Activated T-cell treated with anti-CD3 and anti-CD28 coated beads for 48 hours (primary cell): ENCODE measurements around the gene TXN2.
"Not testable (repeated sequence)": the region's sequence is repeated elsewhere in the genome, so short reads cannot be mapped to it uniquely, and the experiment has no call there.

ENCODE experiments used
- DNase-seq: peaks from one replicate; pipeline ENCODE4 v3.0.0-alpha.2; 2020; ENCODE audit warnings: low read depth

Gene TXN2

GRCh38 chr22:36455571-36456463 lies 25.6 kb downstream of the TXN2 start:
- DNase-seq: no peak

GRCh38 chr22:36454916-36455570 lies 26.4 kb downstream of the TXN2 start:
- peak; percentile 97 for DNase-seq

GRCh38 chr22:36453855-36454378 lies 27.5 kb downstream of the TXN2 start:
- no peak for DNase-seq

GRCh38 chr22:36452978-36453607 lies 28.3 kb downstream of the TXN2 start:
- DNase-seq: not testable (repeated sequence)

- DNase-seq: no peak
Measured at GRCh38 chr22:36452250-36452977, 29.0 kb downstream of the TXN2 start.

GRCh38 chr22:36450923-36451322 lies 30.5 kb downstream of the TXN2 start:
- not testable (repeated sequence) for DNase-seq

GRCh38 chr22:36449596-36450175 lies 31.8 kb downstream of the TXN2 start:
- DNase-seq: no peak

- no peak for DNase-seq
Measured at GRCh38 chr22:36447632-36448031, 33.8 kb downstream of the TXN2 start.

- no peak for DNase-seq
Measured at GRCh38 chr22:36445158-36445668, 36.2 kb downstream of the TXN2 start.

GRCh38 chr22:36443198-36443770 lies 38.2 kb downstream of the TXN2 start:
- no peak for DNase-seq

- DNase-seq: no peak
Measured at GRCh38 chr22:36442506-36443197, 38.8 kb downstream of the TXN2 start.

GRCh38 chr22:36440429-36441002 lies 40.9 kb downstream of the TXN2 start:
- no peak for DNase-seq

- no peak for DNase-seq
Measured at GRCh38 chr22:36439481-36440271, 41.8 kb downstream of the TXN2 start.

- peak; percentile 41 for DNase-seq
Measured at GRCh38 chr22:36435516-36436415, 45.7 kb downstream of the TXN2 start.

- DNase-seq: no peak
Measured at GRCh38 chr22:36433318-36434231, 47.9 kb downstream of the TXN2 start.

- no peak for DNase-seq
Measured at GRCh38 chr22:36432592-36433317, 48.7 kb downstream of the TXN2 start.
